EL (cell line): ENCODE results near the gene SRMS.
"Not testable (repeated sequence)": the region's sequence is repeated elsewhere in the genome, so short reads cannot be mapped to it uniquely, and the experiment has no call there.

Experiments
- DNase-seq: peaks from one replicate; pipeline ENCODE4 v3.0.0-alpha.2; 2016

SRMS gene

GRCh38 chr20:63565021-63565698, 17.6 kb upstream of the SRMS start:
- DNase-seq, result no peak

GRCh38 chr20:63564036-63564810, 16.7 kb upstream of the SRMS start:
- no peak for DNase-seq

- no peak for DNase-seq
These were observed 15.8 kb upstream of the SRMS start for GRCh38 chr20:63563225-63563935.

- no peak for DNase-seq
These were observed 15.1 kb upstream of the SRMS start for GRCh38 chr20:63562461-63563224.

- DNase-seq, result no peak
These were observed 14.3 kb upstream of the SRMS start for GRCh38 chr20:63561624-63562396.

- no peak for DNase-seq
These were observed 13.5 kb upstream of the SRMS start for GRCh38 chr20:63560856-63561609.

- DNase-seq, result no peak
These were observed 12.8 kb upstream of the SRMS start for GRCh38 chr20:63560333-63560805.

- not testable (repeated sequence) for DNase-seq
These were observed 12.2 kb upstream of the SRMS start for GRCh38 chr20:63559485-63560332.

- DNase-seq, result no peak
These were observed 11.4 kb upstream of the SRMS start for GRCh38 chr20:63558804-63559484.

GRCh38 chr20:63557481-63557891, 9.9 kb upstream of the SRMS start:
- no peak for DNase-seq

GRCh38 chr20:63556873-63557478, 9.4 kb upstream of the SRMS start:
- DNase-seq, result no peak

GRCh38 chr20:63555661-63556381, 8.3 kb upstream of the SRMS start:
- no peak for DNase-seq

- DNase-seq, result peak; percentile 41
These were observed 7.1 kb upstream of the SRMS start for GRCh38 chr20:63554361-63555278.

- peak; percentile 48 for DNase-seq
These were observed 6.4 kb upstream of the SRMS start, which contains the start of gene FNDC11 for GRCh38 chr20:63553933-63554290. TSS of gene FNDC11 (plus strand) at chr20:63554159. CDS start at chr20:63555664, 1,505 bp downstream.

- DNase-seq, result peak; percentile 80
These were observed 5.8 kb upstream of the SRMS start for GRCh38 chr20:63553251-63553932.

GRCh38 chr20:63552481-63553249, 5.1 kb upstream of the SRMS start:
- peak; percentile 34 for DNase-seq
